Measurements from ENCODE around the gene TIGD3.

TIGD3 gene

DNA sequence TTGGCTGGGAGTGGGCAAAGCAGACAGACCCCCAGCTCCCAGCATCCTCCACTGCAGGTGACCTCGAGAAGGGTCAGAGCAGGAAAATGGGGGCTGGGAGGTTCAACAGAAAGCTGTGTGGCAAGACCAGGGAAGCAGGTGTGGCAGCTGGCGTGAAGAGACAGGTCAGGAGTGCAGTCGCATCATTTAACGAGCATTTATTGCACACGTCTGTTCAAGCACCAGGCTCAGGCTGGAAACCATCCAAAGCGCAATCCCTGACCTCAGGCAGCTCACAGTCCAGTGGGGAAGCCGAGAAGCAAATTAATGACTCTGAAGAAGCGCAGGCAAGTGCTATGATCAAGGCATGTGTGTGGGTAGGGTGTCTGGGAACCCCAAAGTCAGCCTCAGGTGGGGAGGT lies 20.5 kb downstream of the TIGD3 start:
- DNase-seq: no peak

DNA sequence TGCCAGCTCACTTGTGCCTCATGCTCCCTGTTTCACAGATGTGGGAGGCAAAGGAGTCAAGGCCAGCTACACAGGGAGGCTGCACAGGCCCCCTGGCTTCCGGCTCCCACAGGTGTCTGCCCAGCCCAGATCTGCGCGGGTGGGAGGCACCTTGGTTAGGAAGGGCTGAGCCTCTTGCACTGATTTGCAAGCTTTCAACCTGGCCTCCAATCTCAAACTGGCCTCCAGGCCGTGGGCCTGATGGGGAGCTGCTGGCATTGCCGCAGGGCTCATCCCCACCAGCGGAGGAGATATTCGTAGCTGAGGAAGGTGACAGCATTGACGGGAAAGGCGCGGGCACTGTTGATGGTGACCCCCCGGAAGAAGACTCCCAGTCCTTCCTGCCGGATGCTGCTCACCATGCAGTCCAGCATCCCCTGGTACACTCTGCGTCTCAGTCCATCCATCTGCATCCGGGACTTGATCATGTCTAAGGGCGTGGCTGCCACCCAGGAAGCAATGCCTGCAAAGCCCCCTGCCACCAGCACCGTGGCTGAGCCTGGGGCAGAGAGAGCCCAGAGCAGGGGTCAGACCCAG lies 21.7 kb downstream of the TIGD3 start:
- no peak for DNase-seq

DNA sequence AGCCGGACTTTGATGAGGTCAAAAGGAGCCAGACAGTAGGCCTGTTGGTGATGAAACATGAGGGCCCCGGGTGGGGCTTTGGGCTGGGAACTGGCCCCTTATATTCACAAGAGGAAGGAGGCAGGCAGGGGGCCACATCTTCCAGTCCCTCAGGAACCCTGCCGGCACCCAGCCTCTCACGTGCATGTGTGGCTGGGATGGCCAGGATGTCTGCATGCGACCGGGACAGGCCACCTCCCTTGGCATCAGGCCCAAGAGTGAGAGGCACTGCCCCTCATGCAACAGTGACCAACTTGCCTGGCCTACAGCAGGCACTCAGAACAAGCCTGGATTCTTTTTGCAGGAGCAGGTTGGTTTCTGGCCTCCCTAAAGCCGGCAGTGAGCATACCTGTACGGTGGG lies 22.5 kb downstream of the TIGD3 start:
- no peak for DNase-seq

DNA sequence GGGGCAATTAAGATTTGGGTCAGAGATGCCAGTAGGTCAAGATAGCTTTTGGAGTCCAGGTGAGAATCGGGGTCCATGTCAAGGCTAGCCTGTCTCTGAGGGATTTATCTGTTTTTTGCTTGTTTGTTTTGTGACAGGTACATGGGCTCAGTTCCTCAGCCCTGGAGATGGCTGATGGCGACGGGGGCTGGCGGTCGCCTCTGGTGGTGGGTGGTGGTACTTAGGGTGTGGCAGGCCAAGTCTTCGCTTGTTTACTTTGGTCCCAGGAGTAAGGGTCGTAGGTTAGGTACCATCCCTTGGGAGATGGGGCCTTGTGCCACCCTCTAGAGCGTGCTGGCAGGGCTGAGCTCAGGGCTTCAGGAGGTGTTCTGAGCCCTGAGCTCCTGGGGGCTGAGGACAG lies 23.2 kb downstream of the TIGD3 start:
- DNase-seq: no peak

DNA sequence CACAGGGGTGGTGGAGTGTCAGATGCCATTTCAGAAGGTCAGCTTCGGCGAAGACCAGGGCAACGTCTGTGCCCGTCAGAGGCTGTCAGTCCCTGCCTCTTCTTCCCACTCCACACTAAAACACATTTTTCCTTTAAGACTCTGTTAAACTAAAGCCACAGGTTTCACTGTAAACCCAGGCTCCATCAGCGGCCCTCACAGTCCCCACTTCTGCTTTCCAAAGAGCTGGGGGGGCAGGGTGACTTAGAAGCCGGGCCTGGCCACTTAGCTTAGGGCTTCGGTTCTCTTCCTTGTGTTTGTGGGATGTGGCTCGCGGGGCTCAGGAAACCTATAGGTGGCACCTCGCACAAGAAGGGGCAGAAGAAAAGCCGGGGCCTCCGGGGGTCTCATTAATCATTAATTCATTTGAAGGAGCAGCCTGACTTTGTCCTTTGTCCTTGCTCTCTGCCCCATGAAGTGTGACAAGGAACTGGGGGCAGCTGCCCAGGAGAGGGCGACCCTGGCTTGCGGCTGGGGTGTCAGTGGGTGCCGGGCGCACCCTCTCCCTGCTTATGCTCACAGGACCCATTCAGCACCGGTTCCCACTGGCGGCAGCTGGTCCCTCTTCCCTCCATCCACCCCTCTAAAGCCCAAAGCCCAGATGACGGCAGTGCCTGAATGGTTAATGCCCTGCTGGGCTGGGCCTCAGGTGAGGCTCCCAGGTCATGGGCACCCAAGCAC lies 23.8 kb downstream of the TIGD3 start:
- no peak for DNase-seq

DNA sequence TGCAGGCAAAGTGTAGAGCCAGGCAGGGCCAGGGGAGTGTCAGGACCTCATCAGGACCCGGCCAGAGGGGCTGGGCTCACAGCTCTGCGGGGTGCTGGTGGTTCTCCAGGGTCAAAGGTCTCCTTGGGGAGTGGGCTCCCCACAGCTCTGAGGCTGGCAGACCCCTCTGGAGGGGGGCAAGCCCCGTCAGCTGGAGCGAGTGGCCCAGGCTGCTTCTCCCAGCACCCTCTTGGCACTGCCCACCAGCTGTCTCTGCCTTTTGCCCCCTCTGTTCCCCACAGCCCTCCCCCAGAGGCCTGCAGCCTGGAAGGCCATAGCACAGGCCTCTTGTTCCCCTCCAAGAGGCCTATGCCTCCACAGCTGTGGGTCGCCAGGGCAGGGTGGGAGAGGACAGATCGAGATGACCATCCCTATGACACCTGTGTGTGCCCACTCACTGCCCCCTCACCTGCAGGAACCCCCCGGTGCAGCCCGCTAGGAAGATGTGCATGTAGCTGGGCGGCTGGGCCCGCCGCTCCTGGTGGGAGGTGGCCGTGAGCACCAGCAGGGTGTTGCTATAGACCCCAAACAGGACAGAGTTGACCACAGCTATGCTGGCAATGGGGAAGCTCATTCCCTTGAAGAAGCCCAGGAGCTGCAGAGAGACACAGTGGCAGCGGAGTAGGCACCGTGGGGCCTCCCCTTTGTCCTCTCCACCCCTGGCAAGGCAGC lies 24.5 kb downstream of the TIGD3 start:
- no peak for DNase-seq

DNA sequence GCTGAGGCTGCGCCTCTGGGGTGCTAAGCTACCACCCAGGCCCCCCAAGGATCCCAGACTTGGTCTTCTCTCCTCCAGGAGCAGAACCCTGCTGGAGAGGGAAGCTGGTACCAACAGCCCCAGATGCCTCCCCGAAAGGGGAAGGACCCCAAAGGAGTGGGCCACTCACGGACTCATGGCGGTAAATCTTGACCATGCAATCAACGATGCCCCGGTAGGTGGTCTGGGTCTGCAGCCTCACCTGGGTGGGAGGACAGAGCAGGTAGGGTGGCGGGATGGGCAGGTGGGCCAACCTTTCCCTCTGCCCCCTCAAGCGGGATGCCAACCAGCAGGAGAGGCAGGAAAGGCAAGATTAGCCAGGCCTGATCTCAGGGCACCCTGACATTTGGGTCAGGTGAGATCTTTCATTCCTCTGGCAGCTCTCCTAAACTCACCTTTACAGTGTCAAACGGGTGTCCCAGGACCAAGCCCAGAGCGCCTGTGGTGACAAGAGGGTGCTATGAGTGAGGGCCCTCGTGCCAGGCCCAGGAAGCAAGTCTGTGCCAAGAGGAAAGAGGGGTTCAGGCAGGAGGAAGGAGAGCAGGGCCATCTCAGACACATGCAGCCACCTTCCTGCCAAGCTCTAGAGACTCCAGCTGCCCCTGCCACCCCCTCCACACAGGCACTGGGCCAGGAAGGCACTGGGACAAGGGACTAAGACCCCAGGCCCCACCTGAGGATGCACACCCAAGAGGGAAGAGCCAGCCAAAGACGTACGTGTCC lies 25.3 kb downstream of the TIGD3 start:
- no peak for DNase-seq

DNA sequence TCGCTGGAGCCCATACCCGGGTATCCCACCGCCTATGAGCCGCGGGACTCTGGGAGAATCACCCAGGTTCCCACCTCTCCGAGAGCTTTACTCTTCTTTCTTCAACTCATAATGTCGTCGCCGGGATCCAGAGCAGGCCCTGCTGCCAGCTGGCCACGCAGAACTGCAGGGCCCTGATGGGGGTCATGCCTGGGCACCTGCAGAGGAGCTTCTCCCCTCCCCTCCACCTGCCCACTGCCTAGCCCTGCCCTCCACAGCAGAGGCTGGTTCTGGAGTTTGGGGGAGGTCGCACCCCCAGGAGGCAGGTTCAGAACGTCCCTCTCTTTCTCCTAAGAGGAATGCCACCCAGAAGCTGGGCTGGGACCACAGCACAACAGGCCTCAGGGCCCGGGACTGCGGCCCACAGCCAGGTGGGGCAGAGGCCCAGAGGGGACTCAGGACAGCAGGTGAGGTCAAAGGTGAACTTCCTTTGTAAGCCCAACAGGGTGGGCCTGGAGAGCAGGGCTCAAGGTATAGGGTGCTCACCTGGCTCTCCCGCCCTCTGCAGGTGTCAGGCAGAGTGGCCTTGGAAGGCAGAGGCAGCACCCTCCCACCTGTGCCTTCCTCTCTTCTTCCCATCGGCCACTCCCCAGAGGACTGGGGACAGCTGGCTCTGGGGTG lies 26.0 kb downstream of the TIGD3 start:
- no peak for DNase-seq

DNA sequence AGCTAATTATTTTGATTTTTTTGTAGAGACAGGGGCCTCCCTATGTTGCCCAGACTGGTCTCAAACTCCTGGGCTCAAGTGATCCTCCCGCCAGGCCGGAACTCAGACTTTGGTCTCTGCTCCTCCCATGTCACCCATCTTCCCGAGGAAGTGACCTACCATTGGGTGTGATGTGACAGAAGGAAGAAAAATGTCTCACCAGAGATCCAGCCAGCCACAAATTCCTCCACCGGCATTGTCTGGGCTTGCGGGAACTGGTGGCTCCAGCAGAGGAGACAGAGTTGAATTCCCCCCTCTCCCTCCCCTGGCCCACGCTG lies 27.1 kb downstream of the TIGD3 start:
- no peak for DNase-seq

DNA sequence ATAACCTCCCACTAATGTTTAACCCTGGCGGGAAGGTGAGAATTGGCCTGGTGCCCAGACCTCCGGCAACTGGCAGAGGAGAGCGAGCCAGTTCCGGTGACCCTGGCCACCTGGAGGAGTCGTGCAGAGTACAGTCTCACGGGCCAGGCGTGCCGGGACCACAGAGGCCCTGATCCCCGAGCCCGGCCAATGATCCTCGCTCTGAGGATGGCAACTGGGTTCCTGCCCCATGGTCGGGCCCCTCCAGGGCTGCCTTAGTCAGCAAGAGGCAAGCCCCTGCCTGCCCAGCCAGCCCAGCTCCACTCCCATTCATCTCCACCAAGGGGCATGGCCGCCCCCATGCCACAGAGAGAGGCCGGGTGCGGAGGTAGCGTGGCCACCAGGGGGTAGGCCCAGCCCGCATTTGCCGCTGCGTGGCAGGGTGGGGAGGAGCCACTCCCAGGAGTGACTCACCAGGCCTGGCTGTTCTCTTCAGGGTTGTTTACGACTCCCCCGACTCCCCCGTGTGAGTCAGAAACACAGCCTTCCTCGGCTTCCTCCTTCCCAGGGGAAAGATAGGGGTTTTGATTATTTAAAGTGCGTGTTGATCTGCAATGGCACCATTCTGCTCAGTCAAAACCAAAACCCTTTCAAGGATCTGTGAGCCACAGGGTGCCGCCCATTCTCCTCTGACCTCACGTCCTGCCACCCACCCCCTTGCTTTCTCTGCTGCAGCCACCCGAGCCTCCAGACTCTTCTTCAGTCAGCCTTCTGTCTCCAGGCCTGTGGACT lies 27.7 kb downstream of the TIGD3 start, which contains the start of gene SLC25A45:
TSS of gene SLC25A45 (minus strand) at position 614 of the 771 bp plus-strand sequence. CDS start 695 bp downstream, outside the sequence.
- peak; percentile 92 for DNase-seq

DNA sequence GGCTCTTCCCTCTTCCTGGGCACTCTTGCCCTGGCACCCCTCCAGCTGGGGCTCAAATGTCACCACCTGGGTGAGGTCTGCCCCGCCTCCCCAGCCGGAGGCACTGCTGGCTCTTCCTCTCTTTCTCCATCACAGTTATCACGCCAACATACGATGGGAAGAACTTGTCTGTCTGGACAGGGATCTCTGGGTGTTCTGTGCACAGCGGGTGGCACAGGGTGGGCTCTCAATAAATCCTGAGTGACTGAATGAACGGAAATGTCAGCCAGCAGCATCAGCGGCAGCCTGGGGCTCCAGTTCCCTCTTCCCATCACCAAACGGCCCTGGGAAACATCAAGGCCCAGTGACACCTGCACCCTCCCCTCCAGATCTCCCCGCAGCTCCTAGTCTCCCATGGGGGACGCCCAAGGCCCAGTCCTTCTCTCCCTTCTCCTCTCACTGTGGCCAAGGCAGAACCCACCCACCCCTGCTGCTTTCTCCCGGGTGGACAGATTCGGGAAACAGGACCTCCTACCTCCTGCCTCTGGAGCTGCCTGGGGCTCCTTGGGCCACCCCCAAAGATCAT lies 28.3 kb downstream of the TIGD3 start:
- DNase-seq: no peak

DNA sequence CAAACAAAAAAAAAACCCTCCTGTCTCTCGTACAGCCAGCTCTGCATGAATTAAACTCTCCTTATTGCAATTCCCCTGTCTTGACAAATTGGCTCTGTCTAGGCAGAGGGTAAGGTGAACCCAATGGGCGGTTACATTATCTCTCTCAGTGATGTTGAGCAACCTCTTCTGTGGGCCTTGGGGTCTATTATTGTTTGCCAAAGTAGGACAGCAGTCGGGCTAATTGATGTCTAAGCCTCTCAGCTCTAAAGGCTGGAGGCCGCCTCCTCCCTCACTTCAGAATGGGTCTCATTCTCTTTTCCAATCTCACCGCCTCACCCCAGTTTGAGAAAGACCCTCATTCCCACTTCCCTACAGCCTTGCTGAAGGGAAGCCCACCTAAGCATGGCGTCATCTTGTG lies 29.2 kb downstream of the TIGD3 start:
- no peak for DNase-seq

DNA sequence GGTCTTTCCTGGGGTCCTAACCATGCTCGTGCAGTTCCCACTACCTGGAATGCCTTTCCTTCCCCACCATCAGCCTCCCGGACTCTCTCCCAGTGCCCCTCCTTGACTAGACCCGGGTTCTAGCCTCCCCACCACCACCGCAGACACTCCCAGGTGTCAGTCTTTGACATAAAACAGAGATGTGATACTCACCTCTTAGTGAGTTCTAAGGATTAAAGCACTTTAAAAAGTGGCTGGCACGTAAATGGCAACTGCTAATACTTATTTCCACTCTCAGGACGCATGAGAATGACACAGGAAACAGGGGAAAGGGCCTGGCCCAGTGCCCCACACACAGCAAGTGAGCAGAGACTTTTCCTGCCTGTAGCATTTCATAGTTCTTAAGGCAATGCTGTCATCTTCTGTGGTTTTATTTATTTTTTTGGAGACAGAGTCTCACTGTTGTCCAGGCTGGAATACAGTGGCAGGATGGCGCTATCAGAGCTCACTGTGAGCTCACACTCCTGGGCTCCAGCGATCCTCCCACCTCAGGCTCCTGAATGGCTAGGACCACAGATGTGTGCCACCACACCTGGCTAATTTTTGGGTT lies 29.8 kb downstream of the TIGD3 start:
- no peak for DNase-seq

DNA sequence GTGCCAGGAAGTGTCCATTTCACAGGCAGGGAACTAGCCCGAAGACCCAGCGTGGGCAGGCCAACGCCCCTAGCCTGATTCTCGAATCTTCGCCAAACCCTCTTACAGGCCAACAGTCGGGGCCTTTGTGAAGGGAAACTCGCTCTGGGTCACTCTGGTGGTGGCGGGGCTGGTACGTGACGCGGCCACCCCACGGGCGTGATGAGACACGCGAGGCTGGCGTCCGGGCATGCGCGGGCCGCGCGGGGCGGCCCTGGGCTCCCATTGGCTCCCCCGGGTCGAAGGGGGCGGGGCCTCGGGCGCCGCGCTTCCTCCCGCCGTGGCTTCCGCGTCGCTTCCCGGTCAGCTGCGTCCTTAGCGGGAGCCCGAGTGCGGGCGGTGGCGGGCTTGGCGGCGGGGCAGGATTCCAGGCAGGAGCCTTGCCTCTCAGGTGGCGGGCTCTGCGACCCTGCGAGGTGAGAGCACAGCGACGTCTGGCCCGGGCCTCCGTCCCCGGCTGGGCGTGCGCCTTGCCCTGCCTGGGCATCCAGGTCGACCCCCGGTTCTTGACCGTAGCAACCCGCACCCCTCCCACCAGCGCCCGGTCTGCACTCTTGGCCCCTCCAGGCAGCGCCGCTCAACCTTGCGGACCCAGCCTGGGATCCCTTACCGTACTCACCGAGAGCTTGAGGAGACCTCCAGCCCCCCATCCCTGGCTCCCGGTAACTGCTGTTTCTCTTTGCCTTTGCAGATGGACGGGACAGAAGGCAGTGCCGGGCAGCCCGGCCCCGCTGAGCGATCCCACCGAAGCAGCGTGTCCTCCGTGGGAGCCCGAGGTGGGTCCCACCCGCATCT lies 32.0 kb downstream of the TIGD3 start, which contains the start of gene FRMD8:
TSS of gene FRMD8 (plus strand) at position 331 of the 834 bp plus-strand sequence. CDS start at position 731, 400 bp downstream.
- peak; percentile 91 for DNase-seq

DNA sequence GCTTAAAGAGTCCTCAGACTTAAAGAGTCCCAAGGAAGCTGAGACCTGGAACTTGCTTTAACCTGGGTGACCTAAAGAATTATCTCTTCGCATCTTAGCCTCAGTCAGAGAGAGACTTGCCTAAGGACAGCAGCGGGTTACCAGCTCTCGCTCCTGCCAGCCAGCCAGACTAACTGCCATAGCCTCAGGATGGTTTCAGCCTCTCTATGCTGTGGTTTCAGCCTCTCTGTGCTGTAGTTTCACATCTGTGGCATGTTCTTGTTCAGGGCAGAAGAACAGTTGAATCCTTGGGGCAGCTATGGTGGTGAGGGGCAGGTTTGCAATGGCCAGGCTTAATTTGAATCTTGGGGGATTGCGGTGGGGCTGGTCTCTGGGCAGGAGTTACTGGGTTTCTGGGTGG lies 34.2 kb downstream of the TIGD3 start:
- DNase-seq: no peak

DNA sequence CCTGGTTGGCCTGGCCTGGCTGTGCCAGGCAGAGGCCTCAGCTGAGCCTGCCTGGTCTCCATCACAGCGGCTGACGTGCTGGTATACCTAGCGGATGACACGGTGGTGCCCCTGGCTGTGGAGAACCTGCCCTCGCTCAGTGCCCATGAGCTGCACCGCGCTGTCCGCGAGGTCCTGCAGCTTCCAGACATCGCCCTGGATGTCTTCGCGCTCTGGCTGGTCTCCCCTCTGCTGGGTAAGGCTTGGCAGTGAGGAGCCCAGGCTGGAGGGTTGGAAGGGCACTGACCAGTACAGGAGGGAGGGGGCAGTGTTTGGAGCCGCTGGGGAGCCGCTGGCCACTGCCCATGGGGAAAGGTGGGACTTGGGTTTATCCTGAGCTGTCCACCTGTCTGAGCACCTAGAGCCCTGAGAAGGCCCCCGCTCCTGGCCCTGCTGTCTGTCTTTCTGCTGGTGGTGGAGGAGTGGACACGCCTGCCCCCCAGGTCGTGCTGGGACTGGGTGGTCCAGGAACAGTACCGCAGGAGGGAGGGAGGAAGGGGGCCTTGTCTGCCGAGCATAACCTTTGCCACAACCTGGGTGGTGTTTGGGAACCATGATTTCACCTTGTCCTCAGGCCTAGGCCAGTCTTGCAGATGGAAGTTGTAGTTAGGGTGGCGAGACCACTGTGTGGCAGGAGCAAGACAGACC lies 34.9 kb downstream of the TIGD3 start:
- DNase-seq: no peak

DNA sequence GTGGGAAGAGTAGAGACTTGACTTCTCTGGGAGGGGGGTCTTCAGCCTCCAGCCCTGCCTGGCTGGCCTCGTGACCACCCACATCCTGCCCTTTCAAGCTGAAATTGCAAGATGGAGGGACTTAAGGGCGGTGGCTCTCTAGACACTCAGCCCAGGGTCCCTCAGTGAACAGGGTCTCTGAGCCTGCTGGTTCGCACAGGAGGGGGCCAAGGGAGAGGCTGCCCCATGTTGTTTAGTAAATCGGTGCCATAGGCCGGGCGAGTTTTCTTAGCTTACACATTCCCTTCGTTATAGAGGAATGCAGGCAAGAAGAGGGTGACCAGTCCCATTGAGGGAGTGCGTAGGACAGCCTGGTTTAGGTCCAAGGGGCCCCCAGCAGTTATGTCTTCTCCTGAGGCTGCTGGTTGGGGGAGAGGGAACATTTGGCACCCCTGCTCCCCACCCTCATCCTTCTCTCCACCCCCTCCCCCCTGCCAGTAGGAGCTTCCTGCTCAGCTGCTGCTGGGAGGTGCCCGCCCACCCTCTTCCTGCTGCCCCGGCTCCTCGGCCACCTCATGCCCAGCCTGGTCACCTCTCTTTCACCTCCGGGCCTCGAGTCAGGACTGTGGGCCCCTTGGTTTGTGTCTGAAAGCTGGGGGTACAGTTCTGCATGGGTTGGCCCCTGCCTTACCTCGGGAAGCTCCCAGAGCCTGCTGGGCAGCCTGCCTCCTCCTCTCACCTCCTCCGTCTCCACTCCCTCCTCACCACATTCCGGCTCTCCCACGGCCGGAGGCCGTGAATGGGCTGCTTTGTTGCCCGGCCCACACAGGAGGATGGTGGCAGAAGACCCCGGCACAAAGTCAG lies 35.8 kb downstream of the TIGD3 start:
- no peak for DNase-seq

DNA sequence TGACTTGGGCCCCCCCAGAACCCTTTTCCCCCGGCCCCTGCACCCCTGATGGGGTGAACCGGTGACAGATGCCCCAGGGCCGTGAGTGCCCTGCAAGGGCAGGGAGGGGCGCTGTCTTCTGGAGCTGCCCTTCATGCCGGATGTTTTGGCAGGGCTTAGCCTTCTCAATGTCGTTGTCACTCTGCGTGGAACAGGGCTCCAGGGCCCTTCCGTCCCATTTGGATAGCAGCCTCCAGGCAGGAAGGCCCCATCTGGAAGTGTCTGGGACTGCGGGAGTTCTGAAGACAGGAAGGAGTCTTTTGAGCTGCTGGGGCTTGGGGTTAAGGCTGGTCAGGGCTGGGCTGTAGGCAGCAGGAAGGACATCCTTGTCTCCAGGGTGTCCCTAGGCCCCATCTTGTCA lies 36.4 kb downstream of the TIGD3 start:
- DNase-seq: no peak
